ENCODE results near the gene RASSF9. TPM values are rescaled to one million over a fixed set of nuclear protein-coding genes. Genes with fewer than 3 reads are reported as not detected.
A peak's percentile ranks its signal among the peaks of the same experiment; 100 is the strongest.

Gene RASSF9
- total RNA-seq, 1 donor from 2014 or later, result 0.16 TPM

GRCh38 chr12:85821206-85821605, 15.0 kb downstream of the RASSF9 start:
- H3K4me3 Mint-ChIP-seq (ENCODE audit: unreplicated experiment), result no peak overlapping the region
- H3K36me3 Mint-ChIP-seq (ENCODE audit: unreplicated experiment), result no peaks in the 10 kb centered on the region
- DNase-seq (ENCODE audit: extremely low spot score, unreplicated experiment), result no peak
- no peaks in the 10 kb centered on the region for H3K9me3 Mint-ChIP-seq (ENCODE audit: unreplicated experiment)
- H3K27ac Mint-ChIP-seq (ENCODE audit: unreplicated experiment), result peak overlapping the region; percentile 15
- H3K4me1 Mint-ChIP-seq (ENCODE audit: unreplicated experiment), result peaks cover 35% of the 10 kb centered on the region
- no peak for TF ChIP-seq CTCF (IDR thresholded peaks at IDR 0.05)
- H3K27me3 Mint-ChIP-seq (ENCODE audit: unreplicated experiment), result no peaks in the 10 kb centered on the region

GRCh38 chr12:85820101-85820500, 16.1 kb downstream of the RASSF9 start:
- Mint-ChIP-seq H3K27me3 (ENCODE audit: unreplicated experiment) (no peaks in the 10 kb centered on the region), H3K27ac (ENCODE audit: unreplicated experiment) (no peak overlapping the region), H3K4me1 (ENCODE audit: unreplicated experiment) (peaks cover 35% of the 10 kb centered on the region), H3K36me3 (ENCODE audit: unreplicated experiment) (no peaks in the 10 kb centered on the region), H3K4me3 (ENCODE audit: unreplicated experiment) (no peak overlapping the region), H3K9me3 (ENCODE audit: unreplicated experiment) (no peaks in the 10 kb centered on the region)
- DNase-seq (ENCODE audit: extremely low spot score, unreplicated experiment), result no peak
- TF ChIP-seq CTCF (IDR thresholded peaks at IDR 0.05), result no peak

- Mint-ChIP-seq H3K4me3 (ENCODE audit: unreplicated experiment) (no peak overlapping the region), H3K9me3 (ENCODE audit: unreplicated experiment) (no peaks in the 10 kb centered on the region), H3K4me1 (ENCODE audit: unreplicated experiment) (peaks cover 6% of the 10 kb centered on the region), H3K27me3 (ENCODE audit: unreplicated experiment) (no peaks in the 10 kb centered on the region), H3K27ac (ENCODE audit: unreplicated experiment) (no peak overlapping the region), H3K36me3 (ENCODE audit: unreplicated experiment) (no peaks in the 10 kb centered on the region)
- TF ChIP-seq CTCF (IDR thresholded peaks at IDR 0.05), result no peak
- no peak for DNase-seq (ENCODE audit: extremely low spot score, unreplicated experiment)
Measured at GRCh38 chr12:85814741-85815140, 21.5 kb downstream of the RASSF9 start.

- Mint-ChIP-seq H3K4me3 (ENCODE audit: unreplicated experiment) (no peak overlapping the region), H3K27me3 (ENCODE audit: unreplicated experiment) (no peaks in the 10 kb centered on the region), H3K27ac (ENCODE audit: unreplicated experiment) (no peak overlapping the region), H3K4me1 (ENCODE audit: unreplicated experiment) (peaks cover 6% of the 10 kb centered on the region), H3K36me3 (ENCODE audit: unreplicated experiment) (no peaks in the 10 kb centered on the region), H3K9me3 (ENCODE audit: unreplicated experiment) (no peaks in the 10 kb centered on the region)
- DNase-seq (ENCODE audit: extremely low spot score, unreplicated experiment), result no peak
- TF ChIP-seq CTCF (IDR thresholded peaks at IDR 0.05), result no peak
Measured at GRCh38 chr12:85814071-85814470, 22.1 kb downstream of the RASSF9 start.

- no peak for TF ChIP-seq CTCF (IDR thresholded peaks at IDR 0.05)
- no peak for DNase-seq (ENCODE audit: extremely low spot score, unreplicated experiment)
- Mint-ChIP-seq H3K27ac (ENCODE audit: unreplicated experiment) (no peak overlapping the region), H3K4me1 (ENCODE audit: unreplicated experiment) (peaks cover 6% of the 10 kb centered on the region), H3K27me3 (ENCODE audit: unreplicated experiment) (no peaks in the 10 kb centered on the region), H3K4me3 (ENCODE audit: unreplicated experiment) (no peak overlapping the region), H3K9me3 (ENCODE audit: unreplicated experiment) (no peaks in the 10 kb centered on the region), H3K36me3 (ENCODE audit: unreplicated experiment) (no peaks in the 10 kb centered on the region)
Measured at GRCh38 chr12:85809500-85809899, 26.7 kb downstream of the RASSF9 start.

Data from osteocyte (in vitro differentiated cells).